Testis (tissue), 3 donors: ENCODE results near the gene MAPKAPK5. TPM values are rescaled to one million over a fixed set of nuclear protein-coding genes. Genes with fewer than 3 reads are reported as not detected.
"Not testable (repeated sequence)": the region's sequence is repeated elsewhere in the genome, so short reads cannot be mapped to it uniquely, and the experiment has no call there.

ENCODE experiments used
- DNase-seq: peaks from one replicate; pipeline ENCODE4 v3.0.0-alpha.2; 2019
- H3K27ac ChIP-seq, 2 donors: fragments of 200-600 bp; sonication (generic); one replicate each; pipeline ENCODE4 v1.5.1; 2019
- H3K27me3 ChIP-seq: fragments of 200-600 bp; sonication (generic); one replicate; pipeline ENCODE4 v1.5.1; 2019
- H3K36me3 ChIP-seq: fragments of 200-600 bp; sonication (generic); one replicate; pipeline ENCODE4 v1.5.1; 2017; ENCODE audit warnings: low read depth; ENCODE audit errors: missing control alignments
- H3K4me1 ChIP-seq: fragments of 200-600 bp; sonication (generic); one replicate; pipeline ENCODE4 v1.5.1; 2019
- H3K4me3 ChIP-seq, 2 donors: fragments of 200-600 bp; sonication (generic); one replicate each; pipeline ENCODE4 v1.5.1; 2017 to 2019
- H3K9me3 ChIP-seq: fragments of 200-600 bp; sonication (generic); one replicate; pipeline ENCODE4 v1.5.1; 2017
- CTCF ChIP-seq, 3 experiments: fragments of 450-650 bp in 2 of 3; fragments of 200-600 bp in 1 of 3; sonication (generic) in 1 of 3; IDR thresholded peaks; one replicate each; pipeline ENCODE4 v1.5.1; 2016 to 2019; ENCODE audit warnings: antibody characterized with exemption in 3 of 3, mild to moderate bottlenecking in 2 of 3, moderate library complexity in 1 of 3
- POLR2A ChIP-seq: fragments of 450-650 bp; IDR thresholded peaks from one replicate; pipeline ENCODE4 v1.6.1; 2017; ENCODE audit warnings: antibody characterized with exemption, mild to moderate bottlenecking, moderate library complexity
- WGBS, 2 donors: methylation state at CpG; one replicate each; pipeline ENCODE4 v1.1.5; 2018; 5-methylcytosine and 5-hydroxymethylcytosine counted together
- intact Hi-C: fragments of 100-400 bp; cut with DNase I; formaldehyde crosslinking; loops from one replicate; pipeline ENCODE4 v1.15.1; 2023; ENCODE audit warnings: low total_unique reads
- polyA plus RNA-seq: library from polyadenylated mRNA; stranded (reverse); fragments of 350-450 nt; fragmentation: Illumina TruSeq; extraction: RNeasy Lipid Tissue Mini Kit (QIAGEN cat#74804); gene quantifications from one replicate; pipeline ENCODE4 v1.2.3, GENCODE V29; 2014; ENCODE audit warnings: low read depth, low replicate concordance; ENCODE audit not compliant: insufficient read depth
- total RNA-seq, 2 donors: library from RNA; depleted of rRNA; stranded (reverse); fragments of >200 nt; gene quantifications; one replicate each; pipeline ENCODE4 v1.2.3, GENCODE V29; 2016

MAPKAPK5 gene
- total and polyA plus RNA-seq, 3 donors from 2014 or later: 35.6 to 77.8 (median 62.9) TPM

GRCh38 chr12:111812881-111813741 is 28.9 kb upstream of the MAPKAPK5 start:
- H3K27ac ChIP-seq: no peak overlapping the region
- no peaks in the 10 kb centered on the region for H3K27me3 ChIP-seq
- H3K36me3 ChIP-seq: no peaks in the 10 kb centered on the region
- DNase-seq: peak; percentile 91
- TF ChIP-seq POLR2A: no peak
- TF ChIP-seq CTCF (IDR thresholded peaks at IDR 0.05): peak; percentile 68 to 93 (median 84)
- H3K4me3 ChIP-seq: no peak overlapping the region
- intact Hi-C loops: loop anchor here (5.0 kb wide), 1 partner anchor 56 kb away; no protein-coding TSS in a partner anchor
- whole genome bisulfite sequencing, 2 donors: 23 to 27% methylated on average over 13 of the region's 13 CpGs
- H3K9me3 ChIP-seq: no peaks in the 10 kb centered on the region
- peaks cover 6% of the 10 kb centered on the region for H3K4me1 ChIP-seq

- intact Hi-C loops: no loop called here
- H3K4me1 ChIP-seq: peaks cover 6% of the 10 kb centered on the region
- TF ChIP-seq CTCF (IDR thresholded peaks at IDR 0.05) (no peak), POLR2A (no peak)
- no peak overlapping the region for H3K27ac ChIP-seq
- no peaks in the 10 kb centered on the region for H3K9me3 ChIP-seq
- no peak overlapping the region for H3K4me3 ChIP-seq
- no peak for DNase-seq
- H3K36me3 ChIP-seq: no peaks in the 10 kb centered on the region
- WGBS, 2 donors: 65 to 73% methylated on average over 6 of the region's 6 CpGs
- H3K27me3 ChIP-seq: no peaks in the 10 kb centered on the region
Measured at GRCh38 chr12:111816065-111816615, 25.9 kb upstream of the MAPKAPK5 start.

- DNase-seq, H3K36me3 ChIP-seq, H3K9me3 ChIP-seq, H3K4me1 ChIP-seq, intact Hi-C loops, H3K4me3 ChIP-seq, H3K27me3 ChIP-seq, H3K27ac ChIP-seq: not testable (repeated sequence)
- WGBS, 2 donors: 93 to 98% methylated on average over 3 of the region's 3 CpGs
Measured at GRCh38 chr12:111816898-111817297, 25.1 kb upstream of the MAPKAPK5 start.

- H3K9me3 ChIP-seq: no peaks in the 10 kb centered on the region
- no peak for DNase-seq
- WGBS, 2 donors: 92% methylated on average over 8 of the region's 8 CpGs
- TF ChIP-seq POLR2A (no peak), CTCF (IDR thresholded peaks at IDR 0.05) (no peak)
- H3K4me1 ChIP-seq: no peaks in the 10 kb centered on the region
- intact Hi-C loops: no loop called here
- no peak overlapping the region for H3K4me3 ChIP-seq
- no peak overlapping the region for H3K27ac ChIP-seq
- H3K27me3 ChIP-seq: no peaks in the 10 kb centered on the region
- H3K36me3 ChIP-seq: no peaks in the 10 kb centered on the region
Measured at GRCh38 chr12:111818340-111818739, 23.7 kb upstream of the MAPKAPK5 start.

- TF ChIP-seq CTCF (IDR thresholded peaks at IDR 0.05): no peak
- TF ChIP-seq POLR2A: no peak
- H3K9me3 ChIP-seq: no peaks in the 10 kb centered on the region
- no peak for DNase-seq
- no peaks in the 10 kb centered on the region for H3K4me1 ChIP-seq
- WGBS, 2 donors: 59 to 68% methylated on average over 6 of the region's 6 CpGs
- no peak overlapping the region for H3K4me3 ChIP-seq
- H3K27me3 ChIP-seq: no peaks in the 10 kb centered on the region
- intact Hi-C loops: no loop called here
- no peak overlapping the region for H3K27ac ChIP-seq
- H3K36me3 ChIP-seq: no peaks in the 10 kb centered on the region
Measured at GRCh38 chr12:111819191-111820158, 22.6 kb upstream of the MAPKAPK5 start.

GRCh38 chr12:111820828-111821227 is 21.2 kb upstream of the MAPKAPK5 start:
- H3K4me1 ChIP-seq, intact Hi-C loops, H3K36me3 ChIP-seq, H3K27ac ChIP-seq, H3K9me3 ChIP-seq, H3K4me3 ChIP-seq, DNase-seq, H3K27me3 ChIP-seq: not testable (repeated sequence)
- WGBS, 2 donors: 92% methylated on average over 8 of the region's 8 CpGs
